ENCODE measurements around the gene IL20RA. TPM values are rescaled to one million over a fixed set of nuclear protein-coding genes. Genes with fewer than 3 reads are reported as not detected.
A peak's percentile ranks its signal among the peaks of the same experiment; 100 is the strongest.
"Not testable (repeated sequence)": the region's sequence is repeated elsewhere in the genome, so short reads cannot be mapped to it uniquely, and the experiment has no call there.

The IL20RA gene
- total RNA-seq, 2 experiments from 2014 or later: not detected

DNA sequence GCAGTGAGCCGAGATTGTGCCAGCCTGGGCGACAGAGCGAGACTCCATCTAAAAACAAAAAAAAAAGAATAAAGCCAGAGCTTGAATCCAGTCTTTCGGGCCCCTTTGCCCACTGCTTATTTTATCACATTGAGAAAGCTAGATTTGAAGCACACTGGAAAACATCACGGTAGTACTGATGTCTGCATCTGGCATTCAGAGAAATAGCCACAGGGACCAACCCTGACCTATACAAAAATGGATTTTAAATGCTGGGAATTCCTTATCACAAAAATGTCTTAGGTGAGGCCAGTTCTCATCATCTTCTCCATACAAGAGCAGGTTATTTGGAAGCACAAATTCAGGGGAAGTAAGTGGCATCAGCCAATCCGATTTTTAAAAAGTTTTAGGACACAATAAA lies 73.2 kb downstream of the IL20RA start:
- no peak overlapping the region for H3K27ac Mint-ChIP-seq
- peaks cover 2% of the 10 kb centered on the region for H3K4me1 Mint-ChIP-seq
- POLR2A ChIA-PET: no interaction called here
- CTCF ChIA-PET: interaction anchor here (1.4 kb wide), 1 partner anchor 343 kb away, joined by 5 read pairs; no protein-coding TSS in a partner anchor
- no peak for DNase-seq
- no peaks in the 10 kb centered on the region for H3K9me3 Mint-ChIP-seq
- H3K4me3 Mint-ChIP-seq: no peak overlapping the region
- no peaks in the 10 kb centered on the region for H3K36me3 Mint-ChIP-seq (ENCODE audit: low read depth)
- H3K27me3 Mint-ChIP-seq: peaks cover 32% of the 10 kb centered on the region

DNA sequence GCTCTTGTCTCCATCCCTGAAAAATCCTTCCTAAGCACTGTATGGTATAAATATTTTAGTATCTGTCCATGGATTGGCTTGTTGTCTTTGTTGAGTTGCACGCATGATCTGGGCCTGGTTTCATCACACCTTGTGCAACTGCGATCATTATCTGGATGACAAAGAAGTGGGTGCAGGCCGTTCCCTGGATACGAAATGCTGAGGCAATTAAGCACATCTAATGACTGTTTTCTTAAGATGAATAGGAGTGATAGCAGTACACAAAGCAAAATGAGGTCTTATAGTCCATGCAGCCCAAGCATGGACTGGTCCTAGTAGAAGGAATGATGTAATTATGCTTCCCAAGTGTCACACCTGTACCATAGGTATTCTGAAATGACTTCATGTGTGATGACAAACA lies 74.8 kb downstream of the IL20RA start:
- Mint-ChIP-seq H3K27me3 (peaks cover 42% of the 10 kb centered on the region), H3K36me3 (ENCODE audit: low read depth) (no peaks in the 10 kb centered on the region), H3K9me3 (no peaks in the 10 kb centered on the region), H3K27ac (no peak overlapping the region), H3K4me3 (no peak overlapping the region), H3K4me1 (peaks cover 2% of the 10 kb centered on the region)
- POLR2A ChIA-PET: no interaction called here
- CTCF ChIA-PET: interaction anchor here (0.7 to 1.6 kb wide), 2 partner anchors 10 to 196 kb away, joined by 3 to 4 read pairs; no protein-coding TSS in a partner anchor
- no peak for DNase-seq

DNA sequence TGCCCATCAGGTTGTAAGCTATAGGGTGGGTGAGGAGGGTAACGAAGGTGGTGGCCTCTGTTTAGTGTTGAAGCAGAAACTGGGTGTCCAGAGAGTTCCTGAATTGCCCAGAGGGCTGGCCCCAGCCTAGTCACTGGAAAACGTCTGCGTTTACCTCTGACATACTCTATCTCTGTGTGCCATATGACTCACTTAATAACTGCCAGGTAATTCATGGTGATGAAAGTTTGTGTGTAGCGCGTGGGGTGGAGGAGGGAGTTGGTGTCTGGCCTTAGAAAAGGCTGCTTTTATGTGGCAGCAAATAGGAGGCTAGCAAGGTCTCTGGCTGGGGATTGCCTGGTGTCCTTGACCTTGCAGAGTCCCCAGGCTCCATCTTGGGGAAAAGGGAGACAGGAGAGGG lies 75.3 kb downstream of the IL20RA start:
- Mint-ChIP-seq H3K4me3 (no peak overlapping the region), H3K36me3 (ENCODE audit: low read depth) (no peaks in the 10 kb centered on the region), H3K4me1 (peaks cover 2% of the 10 kb centered on the region), H3K27ac (no peak overlapping the region), H3K9me3 (no peaks in the 10 kb centered on the region), H3K27me3 (peaks cover 43% of the 10 kb centered on the region)
- CTCF ChIA-PET: interaction anchor here (0.7 kb wide), 1 partner anchor 11 kb away, joined by 3 read pairs; no protein-coding TSS in a partner anchor
- no peak for DNase-seq
- POLR2A ChIA-PET: no interaction called here

DNA sequence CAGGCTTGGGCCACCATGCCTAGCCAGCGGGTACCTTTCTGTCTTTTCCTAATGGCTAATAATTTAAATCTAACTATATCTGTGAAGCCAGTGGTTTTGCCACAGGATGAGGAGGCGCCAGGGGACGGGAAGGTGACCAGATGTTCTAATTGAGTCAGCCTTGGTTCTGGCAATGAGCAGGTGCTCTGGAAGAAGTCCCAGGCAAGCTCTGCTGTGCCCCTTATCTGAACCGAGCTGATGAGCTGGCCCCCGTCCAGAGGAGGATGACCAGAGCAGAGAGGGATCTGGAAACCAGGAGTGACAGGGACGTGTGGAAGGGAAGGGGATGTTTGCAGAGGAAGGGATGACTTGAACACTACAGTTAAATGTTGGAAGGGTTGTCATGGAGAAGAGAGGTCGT lies 75.9 kb downstream of the IL20RA start:
- H3K9me3 Mint-ChIP-seq: no peaks in the 10 kb centered on the region
- H3K36me3 Mint-ChIP-seq (ENCODE audit: low read depth): no peaks in the 10 kb centered on the region
- H3K27ac Mint-ChIP-seq: no peak overlapping the region
- no peak overlapping the region for H3K4me3 Mint-ChIP-seq
- no peak for DNase-seq
- CTCF ChIA-PET: interaction anchor here (0.6 kb wide), 1 partner anchor 123 kb away, joined by 3 read pairs; no protein-coding TSS in a partner anchor
- peaks cover 2% of the 10 kb centered on the region for H3K4me1 Mint-ChIP-seq
- H3K27me3 Mint-ChIP-seq: peaks cover 48% of the 10 kb centered on the region
- POLR2A ChIA-PET: no interaction called here

DNA sequence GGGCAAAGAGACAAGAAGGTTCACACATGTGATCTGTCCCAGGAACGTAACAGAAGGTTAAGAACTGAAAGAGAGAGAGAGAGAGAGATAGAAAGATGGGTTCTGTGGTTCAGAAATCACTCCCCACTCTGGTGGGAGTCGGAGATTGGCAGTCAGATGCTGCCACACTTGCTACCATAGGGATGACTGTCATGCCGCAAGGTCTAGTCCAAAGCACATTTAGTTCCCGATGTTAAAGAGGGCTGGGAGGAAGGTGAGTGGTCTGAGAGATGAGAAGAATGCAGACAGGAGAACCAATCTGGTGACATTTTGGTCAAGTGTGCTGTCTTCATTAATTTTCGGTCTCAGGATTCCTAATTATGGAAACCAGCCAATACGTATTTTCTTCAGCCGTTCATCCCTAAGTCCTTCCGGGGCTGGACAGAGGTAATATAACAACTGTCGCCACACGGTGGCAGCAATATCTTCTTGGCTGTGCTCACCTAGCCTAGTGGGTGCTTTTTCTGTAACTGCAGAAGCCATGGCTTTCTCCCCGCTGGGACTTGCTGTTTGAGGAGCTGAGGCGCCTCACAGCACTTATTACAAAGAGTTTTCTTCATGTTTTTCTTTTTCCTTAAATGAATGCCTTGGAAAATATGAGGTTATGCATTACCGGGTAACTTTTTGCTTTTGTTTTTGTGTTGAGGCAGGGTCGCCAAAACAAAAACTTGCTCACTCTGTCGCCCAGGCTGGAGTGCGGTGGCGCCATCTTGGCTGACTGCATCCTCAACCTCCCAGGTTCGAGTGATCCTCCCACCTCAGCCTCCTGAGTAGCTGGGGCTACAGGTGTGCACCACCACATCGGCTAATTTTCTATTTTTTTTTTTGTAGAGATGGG lies 76.7 kb downstream of the IL20RA start:
- POLR2A ChIA-PET: no interaction called here
- Mint-ChIP-seq H3K27me3 (peaks cover 45% of the 10 kb centered on the region), H3K4me1 (peaks cover 2% of the 10 kb centered on the region), H3K9me3 (no peaks in the 10 kb centered on the region), H3K36me3 (ENCODE audit: low read depth) (no peaks in the 10 kb centered on the region), H3K4me3 (no peak overlapping the region), H3K27ac (no peak overlapping the region)
- CTCF ChIA-PET: interaction anchor here (0.6 kb wide), 2 partner anchors 123 to 186 kb away, joined by 3 read pairs; no protein-coding TSS in a partner anchor
- DNase-seq: peak; percentile 70

DNA sequence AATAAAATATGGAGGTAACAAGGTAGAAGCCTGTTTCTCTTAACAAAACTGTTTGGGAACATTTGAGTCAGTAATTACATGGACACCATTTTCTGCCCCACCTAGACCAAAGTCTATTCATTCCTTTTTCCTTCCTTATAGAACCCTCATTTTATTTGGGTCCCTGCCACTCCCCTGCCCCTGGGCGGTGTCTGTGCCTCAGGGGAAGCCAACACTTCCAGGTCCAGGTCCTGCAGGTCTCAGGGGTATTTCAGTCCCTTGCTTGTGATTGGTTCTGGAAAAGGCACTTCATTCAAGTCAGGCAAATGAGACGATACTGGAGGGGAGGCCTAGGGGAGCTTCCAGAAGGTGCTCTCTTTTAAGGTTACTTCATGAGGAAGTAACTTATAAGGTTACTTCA lies 80.4 kb downstream of the IL20RA start:
- H3K36me3 Mint-ChIP-seq (ENCODE audit: low read depth): no peaks in the 10 kb centered on the region
- peaks cover 44% of the 10 kb centered on the region for H3K27me3 Mint-ChIP-seq
- CTCF ChIA-PET: no interaction called here
- DNase-seq: no peak
- no peaks in the 10 kb centered on the region for H3K9me3 Mint-ChIP-seq
- no peak overlapping the region for H3K27ac Mint-ChIP-seq
- H3K4me1 Mint-ChIP-seq: peaks cover 2% of the 10 kb centered on the region
- H3K4me3 Mint-ChIP-seq: no peak overlapping the region
- POLR2A ChIA-PET: no interaction called here

DNA sequence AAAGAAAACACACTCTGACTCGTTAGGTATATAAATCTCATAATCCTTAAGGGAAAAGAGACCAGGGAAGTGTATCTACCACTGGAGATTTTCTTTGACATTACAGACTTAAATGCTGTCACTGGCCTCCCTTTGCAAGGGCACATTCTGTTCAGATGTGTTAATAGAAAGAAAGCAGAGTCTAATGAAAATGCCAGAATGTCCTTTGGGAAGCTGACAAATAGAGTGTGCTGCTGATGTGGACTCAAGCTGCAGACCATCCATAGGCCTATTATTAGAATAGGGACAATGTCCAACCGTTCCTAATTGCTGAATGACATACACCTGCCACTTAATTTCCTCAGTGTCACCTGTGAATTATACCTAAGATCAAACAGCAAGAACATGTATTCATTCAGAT lies 81.5 kb downstream of the IL20RA start:
- peaks cover under 1% of the 10 kb centered on the region for H3K4me1 Mint-ChIP-seq
- ChIA-PET POLR2A (no interaction called here), CTCF (no interaction called here)
- H3K36me3 Mint-ChIP-seq (ENCODE audit: low read depth): no peaks in the 10 kb centered on the region
- no peak overlapping the region for H3K27ac Mint-ChIP-seq
- H3K4me3 Mint-ChIP-seq: no peak overlapping the region
- no peak for DNase-seq
- peaks cover 45% of the 10 kb centered on the region for H3K27me3 Mint-ChIP-seq
- H3K9me3 Mint-ChIP-seq: no peaks in the 10 kb centered on the region

DNA sequence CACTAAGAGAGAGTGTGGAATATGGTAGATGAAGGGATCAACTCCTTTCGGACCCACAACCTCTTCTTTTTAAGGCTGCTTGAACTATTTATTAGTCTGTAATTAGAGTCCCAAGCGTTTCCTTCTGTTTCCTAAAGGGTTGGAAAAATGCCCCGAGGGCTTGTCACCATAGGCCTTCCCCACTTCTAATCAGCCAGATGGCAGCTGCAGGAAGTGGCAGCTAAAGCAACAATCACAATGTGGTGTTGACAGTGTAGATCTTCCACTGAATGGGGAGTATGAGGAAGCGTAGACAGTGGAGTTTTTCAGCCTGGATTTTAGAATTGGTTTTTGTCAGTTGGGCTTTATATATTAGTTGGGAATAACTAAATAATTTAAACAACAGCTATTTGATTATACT lies 82.1 kb downstream of the IL20RA start:
- H3K36me3 Mint-ChIP-seq (ENCODE audit: low read depth): no peaks in the 10 kb centered on the region
- H3K9me3 Mint-ChIP-seq: no peaks in the 10 kb centered on the region
- ChIA-PET POLR2A (no interaction called here), CTCF (no interaction called here)
- H3K4me3 Mint-ChIP-seq: no peak overlapping the region
- no peak for DNase-seq
- H3K4me1 Mint-ChIP-seq: no peaks in the 10 kb centered on the region
- no peak overlapping the region for H3K27ac Mint-ChIP-seq
- H3K27me3 Mint-ChIP-seq: peaks cover 42% of the 10 kb centered on the region

DNA sequence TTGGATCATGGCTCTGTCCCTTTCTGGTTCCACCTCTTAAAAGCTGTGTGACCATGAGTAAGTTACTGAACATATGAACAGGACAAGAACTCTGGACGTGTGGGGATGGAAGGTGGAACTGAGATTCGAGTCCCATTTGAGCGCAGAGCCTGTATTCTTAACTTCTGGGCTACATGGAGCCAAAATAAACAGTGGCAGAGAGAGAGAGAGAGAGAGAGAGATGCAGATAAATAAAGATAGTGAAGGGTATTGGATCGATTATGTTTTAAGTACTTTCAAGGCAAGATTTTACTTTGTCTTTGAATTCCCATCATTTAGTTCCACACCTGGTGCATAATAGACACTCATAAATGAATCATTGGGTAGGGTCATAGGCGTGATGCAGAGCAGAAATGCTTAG lies 82.9 kb downstream of the IL20RA start:
- H3K9me3 Mint-ChIP-seq: no peaks in the 10 kb centered on the region
- no peak overlapping the region for H3K4me3 Mint-ChIP-seq
- no peak overlapping the region for H3K27ac Mint-ChIP-seq
- no peak for DNase-seq
- H3K4me1 Mint-ChIP-seq: no peaks in the 10 kb centered on the region
- ChIA-PET CTCF (no interaction called here), POLR2A (no interaction called here)
- H3K36me3 Mint-ChIP-seq (ENCODE audit: low read depth): no peaks in the 10 kb centered on the region
- peaks cover 38% of the 10 kb centered on the region for H3K27me3 Mint-ChIP-seq

DNA sequence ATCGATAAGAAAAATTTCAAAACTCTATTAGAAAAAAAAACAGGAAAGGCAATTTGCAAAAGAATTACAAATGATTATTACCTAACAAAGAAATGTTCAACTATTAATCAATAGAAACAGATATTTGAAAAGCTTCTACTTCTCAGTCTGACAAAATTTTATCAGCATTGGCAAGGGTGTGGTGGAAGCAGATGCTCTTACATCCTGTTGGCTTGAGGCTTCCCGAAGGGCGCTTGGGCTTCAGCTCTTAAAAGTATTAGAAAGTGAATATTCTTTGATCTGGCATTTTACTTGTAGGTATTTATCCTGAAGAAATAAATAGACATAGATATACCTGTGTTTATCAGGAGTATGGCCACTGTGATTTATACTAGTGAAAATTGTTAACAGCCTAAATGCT lies 84.0 kb downstream of the IL20RA start:
- no peak for DNase-seq
- H3K27ac Mint-ChIP-seq: no peak overlapping the region
- no peak overlapping the region for H3K4me3 Mint-ChIP-seq
- no peaks in the 10 kb centered on the region for H3K36me3 Mint-ChIP-seq (ENCODE audit: low read depth)
- peaks cover 32% of the 10 kb centered on the region for H3K27me3 Mint-ChIP-seq
- POLR2A ChIA-PET: interaction anchor here (0.8 kb wide), 1 partner anchor 138 kb away, joined by 3 read pairs; no protein-coding TSS in a partner anchor
- H3K4me1 Mint-ChIP-seq: no peaks in the 10 kb centered on the region
- CTCF ChIA-PET: no interaction called here
- H3K9me3 Mint-ChIP-seq: no peaks in the 10 kb centered on the region

DNA sequence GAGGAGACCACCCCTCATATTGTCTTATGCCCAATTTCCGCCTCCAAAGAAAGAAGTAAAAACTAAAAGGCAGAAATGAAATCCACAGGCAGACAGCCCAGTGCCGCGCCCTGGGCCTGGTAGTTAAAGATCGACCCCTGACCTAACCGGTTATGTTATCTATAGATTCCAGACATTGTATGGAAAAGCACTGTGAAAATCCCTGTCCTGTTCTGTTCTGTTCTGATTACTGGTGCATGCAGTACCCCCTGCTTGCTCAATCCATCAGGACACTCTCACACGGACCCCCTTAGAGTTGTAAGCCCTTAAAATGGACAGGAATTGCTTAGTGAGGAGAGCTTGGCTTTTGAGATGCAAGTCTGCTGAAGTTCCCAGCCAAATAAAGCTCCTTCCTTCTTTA lies 84.8 kb downstream of the IL20RA start:
- DNase-seq; H3K36me3 Mint-ChIP-seq (ENCODE audit: low read depth); CTCF ChIA-PET; H3K9me3 Mint-ChIP-seq; H3K27ac Mint-ChIP-seq; H3K4me1 Mint-ChIP-seq; H3K4me3 Mint-ChIP-seq; POLR2A ChIA-PET: not testable (repeated sequence)
- peaks cover 31% of the 10 kb centered on the region for H3K27me3 Mint-ChIP-seq

DNA sequence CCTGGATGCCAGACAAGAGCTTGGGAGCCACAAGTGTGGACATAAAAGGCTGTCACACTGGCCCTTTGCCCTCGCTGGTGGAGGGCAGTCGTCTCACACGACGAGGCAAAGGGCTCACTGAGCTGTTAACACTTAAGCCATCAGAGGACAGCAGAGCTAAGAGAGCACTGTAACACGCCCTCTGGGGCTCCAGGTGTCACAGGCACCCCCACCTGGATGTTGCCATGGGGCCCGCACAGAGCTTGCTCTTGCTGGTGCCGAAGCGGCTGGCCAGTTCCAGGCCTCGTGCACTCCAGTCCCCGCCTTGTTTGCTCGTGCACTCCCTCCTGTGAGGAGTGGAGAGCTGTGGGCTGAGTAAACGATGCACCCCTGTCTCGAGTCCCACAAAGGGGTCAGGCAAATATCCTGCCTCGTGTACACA lies 85.3 kb downstream of the IL20RA start:
- Mint-ChIP-seq H3K9me3 (no peaks in the 10 kb centered on the region), H3K4me3 (no peak overlapping the region), H3K27ac (no peak overlapping the region), H3K36me3 (ENCODE audit: low read depth) (no peaks in the 10 kb centered on the region), H3K27me3 (peaks cover 32% of the 10 kb centered on the region), H3K4me1 (no peaks in the 10 kb centered on the region)
- ChIA-PET POLR2A (no interaction called here), CTCF (no interaction called here)
- DNase-seq: no peak

DNA sequence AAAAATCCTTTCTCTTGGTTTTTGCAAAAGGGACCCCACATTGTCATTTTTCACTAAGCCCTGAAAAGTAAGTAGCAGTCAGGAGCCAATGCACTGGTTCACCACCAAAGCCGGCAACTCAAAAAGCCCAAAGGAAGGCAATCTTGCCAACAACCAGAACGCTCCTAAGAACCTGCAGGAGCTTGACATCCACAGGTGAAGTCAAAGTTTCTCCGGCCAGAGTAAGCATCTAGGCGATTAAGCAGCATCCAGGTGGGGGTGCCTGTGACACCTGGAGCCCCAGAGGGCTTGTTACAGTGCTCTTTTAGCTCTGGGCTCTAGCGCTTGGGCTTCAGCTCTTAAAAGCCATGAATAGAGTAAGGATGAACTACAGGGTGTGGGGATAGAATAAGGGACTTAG lies 86.6 kb downstream of the IL20RA start:
- ChIA-PET CTCF (no interaction called here), POLR2A (no interaction called here)
- H3K4me3 Mint-ChIP-seq: no peak overlapping the region
- H3K36me3 Mint-ChIP-seq (ENCODE audit: low read depth): no peaks in the 10 kb centered on the region
- H3K27ac Mint-ChIP-seq: no peak overlapping the region
- peaks cover 29% of the 10 kb centered on the region for H3K27me3 Mint-ChIP-seq
- DNase-seq: no peak
- H3K9me3 Mint-ChIP-seq: no peaks in the 10 kb centered on the region
- H3K4me1 Mint-ChIP-seq: no peaks in the 10 kb centered on the region

Measured in activated CD4-positive, alpha-beta memory T cell treated with anti-CD3 and anti-CD28 coated beads, Interleukin-2, amount 10 ng/mL, durations not matched to agents 7 days and 5 days (primary cell).